GM18526 (cell line): ENCODE measurements around the gene MAP3K2.

Experiments used
- POLR2A ChIP-seq: IDR thresholded peaks from 3 replicates; pipeline ENCODE4 v1.6.1; 2011; ENCODE audit not compliant: insufficient read length; ENCODE audit errors: extremely low read depth

Gene MAP3K2

DNA sequence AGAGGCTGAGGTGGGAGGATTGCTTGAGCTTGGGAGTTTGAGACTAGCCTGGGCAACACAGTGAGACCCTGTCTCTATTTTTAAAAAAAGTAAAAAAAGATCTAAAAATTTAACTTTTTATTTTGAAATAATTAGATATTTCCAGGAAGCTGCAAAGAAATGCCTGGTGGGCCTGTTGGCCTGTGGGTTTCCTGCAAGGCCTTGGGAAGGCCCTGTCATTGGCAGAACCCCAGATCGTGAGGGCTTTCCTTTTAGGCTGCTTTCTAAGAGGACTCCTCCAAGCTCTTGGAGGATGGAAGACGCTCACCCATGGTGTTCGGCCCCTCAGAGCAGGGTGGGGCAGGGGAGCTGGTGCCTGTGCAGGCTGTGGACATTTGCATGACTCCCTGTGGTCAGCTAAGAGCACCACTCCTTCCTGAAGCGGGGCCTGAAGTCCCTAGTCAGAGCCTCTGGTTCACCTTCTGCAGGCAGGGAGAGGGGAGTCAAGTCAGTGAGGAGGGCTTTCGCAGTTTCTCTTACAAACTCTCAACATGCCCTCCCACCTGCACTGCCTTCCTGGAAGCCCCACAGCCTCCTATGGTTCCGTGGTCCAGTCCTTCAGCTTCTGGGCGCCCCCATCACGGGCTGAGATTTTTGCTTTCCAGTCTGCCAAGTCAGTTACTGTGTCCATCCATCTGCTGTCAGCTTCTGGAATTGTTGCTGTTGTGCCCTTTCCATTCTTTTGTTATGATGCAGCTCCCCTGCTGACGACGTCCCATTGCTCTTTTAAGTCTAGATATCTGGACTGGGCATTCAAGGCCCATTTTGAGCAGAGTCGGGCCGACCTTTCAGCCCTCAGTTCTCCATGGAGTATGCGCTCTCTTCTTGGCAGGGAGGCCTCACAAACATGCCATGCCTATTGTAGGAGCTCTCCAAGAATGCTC is 37.1 kb upstream of the MAP3K2 start:
- TF ChIP-seq POLR2A, result no peak

DNA sequence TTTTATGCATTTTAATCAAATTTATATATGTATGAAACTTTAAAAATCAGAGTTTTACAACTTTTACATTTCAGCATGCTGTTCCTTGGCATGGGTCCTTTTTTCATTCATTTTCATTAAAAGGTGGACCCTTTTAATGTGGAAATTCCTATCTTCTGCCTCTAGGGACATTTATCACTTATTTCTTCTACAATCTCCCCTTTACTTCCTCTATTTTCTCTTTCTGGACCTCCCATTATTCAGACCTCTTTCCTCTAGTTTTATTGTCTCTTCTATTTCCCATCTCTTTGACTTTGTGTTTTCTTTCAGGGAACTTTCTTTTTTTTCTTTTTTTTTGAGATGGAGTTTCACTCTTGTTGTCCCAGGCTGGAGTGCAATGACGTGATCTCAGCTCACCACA is 36.1 kb upstream of the MAP3K2 start:
- no peak for TF ChIP-seq POLR2A

DNA sequence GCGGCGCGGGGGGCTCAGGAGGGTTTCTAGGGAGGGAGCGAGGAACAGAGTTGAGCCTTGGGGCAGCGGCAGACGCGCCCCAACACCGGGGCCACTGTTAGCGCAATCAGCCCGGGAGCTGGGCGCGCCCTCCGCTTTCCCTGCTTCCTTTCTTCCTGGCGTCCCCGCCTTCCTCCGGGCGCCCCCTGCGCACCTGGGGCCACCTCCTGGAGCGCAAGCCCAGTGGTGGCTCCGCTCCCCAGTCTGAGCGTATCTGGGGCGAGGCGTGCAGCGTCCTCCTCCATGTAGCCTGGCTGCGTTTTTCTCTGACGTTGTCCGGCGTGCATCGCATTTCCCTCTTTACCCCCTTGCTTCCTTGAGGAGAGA is 35.7 kb upstream of the MAP3K2 start:
- TF ChIP-seq POLR2A, result no peak

DNA sequence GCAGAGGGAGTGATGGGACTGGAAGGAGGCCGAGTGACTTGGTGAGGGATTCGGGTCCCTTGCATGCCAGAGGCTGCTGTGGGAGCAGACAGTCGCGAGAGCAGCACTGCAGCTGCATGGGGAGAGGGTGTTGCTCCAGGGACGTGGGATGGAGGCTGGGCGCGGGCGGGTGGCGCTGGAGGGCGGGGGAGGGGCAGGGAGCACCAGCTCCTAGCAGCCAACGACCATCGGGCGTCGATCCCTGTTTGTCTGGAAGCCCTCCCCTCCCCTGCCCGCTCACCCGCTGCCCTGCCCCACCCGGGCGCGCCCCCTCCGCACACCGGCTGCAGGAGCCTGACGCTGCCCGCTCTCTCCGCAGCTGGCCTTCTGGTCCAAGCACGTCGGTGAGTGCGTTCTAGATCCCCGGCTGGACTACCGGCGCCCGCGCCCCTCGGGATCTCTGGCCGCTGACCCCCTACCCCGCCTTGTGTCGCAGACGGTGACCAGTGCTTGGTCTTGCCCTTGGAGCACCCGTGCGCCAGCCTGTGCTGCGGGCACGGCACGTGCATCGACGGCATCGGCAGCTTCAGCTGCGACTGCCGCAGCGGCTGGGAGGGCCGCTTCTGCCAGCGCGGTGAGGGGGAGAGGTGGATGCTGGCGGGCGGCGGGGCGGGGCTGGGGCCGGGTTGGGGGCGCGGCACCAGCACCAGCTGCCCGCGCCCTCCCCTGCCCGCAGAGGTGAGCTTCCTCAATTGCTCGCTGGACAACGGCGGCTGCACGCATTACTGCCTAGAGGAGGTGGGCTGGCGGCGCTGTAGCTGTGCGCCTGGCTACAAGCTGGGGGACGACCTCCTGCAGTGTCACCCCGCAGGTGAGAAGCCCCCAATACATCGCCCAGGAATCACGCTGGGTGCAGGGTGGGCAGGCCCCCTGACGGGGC is 35.0 kb upstream of the MAP3K2 start:
- TF ChIP-seq POLR2A, result no peak

DNA sequence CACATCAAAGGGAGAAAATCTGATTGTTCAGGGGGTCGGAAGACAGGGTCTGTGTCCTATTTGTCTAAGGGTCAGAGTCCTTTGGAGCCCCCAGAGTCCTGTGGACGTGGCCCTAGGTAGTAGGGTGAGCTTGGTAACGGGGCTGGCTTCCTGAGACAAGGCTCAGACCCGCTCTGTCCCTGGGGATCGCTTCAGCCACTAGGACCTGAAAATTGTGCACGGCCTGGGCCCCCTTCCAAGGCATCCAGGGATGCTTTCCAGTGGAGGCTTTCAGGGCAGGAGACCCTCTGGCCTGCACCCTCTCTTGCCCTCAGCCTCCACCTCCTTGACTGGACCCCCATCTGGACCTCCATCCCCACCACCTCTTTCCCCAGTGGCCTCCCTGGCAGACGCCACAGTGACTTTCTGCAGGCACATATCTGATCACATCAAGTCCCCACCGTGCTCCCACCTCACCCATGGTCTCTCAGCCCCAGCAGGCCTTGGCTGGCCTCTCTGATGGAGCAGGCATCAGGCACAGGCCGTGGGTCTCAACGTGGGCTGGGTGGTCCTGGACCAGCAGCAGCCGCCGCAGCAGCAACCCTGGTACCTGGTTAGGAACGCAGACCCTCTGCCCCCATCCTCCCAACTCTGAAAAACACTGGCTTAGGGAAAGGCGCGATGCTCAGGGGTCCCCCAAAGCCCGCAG is 34.2 kb upstream of the MAP3K2 start:
- TF ChIP-seq POLR2A, result no peak

DNA sequence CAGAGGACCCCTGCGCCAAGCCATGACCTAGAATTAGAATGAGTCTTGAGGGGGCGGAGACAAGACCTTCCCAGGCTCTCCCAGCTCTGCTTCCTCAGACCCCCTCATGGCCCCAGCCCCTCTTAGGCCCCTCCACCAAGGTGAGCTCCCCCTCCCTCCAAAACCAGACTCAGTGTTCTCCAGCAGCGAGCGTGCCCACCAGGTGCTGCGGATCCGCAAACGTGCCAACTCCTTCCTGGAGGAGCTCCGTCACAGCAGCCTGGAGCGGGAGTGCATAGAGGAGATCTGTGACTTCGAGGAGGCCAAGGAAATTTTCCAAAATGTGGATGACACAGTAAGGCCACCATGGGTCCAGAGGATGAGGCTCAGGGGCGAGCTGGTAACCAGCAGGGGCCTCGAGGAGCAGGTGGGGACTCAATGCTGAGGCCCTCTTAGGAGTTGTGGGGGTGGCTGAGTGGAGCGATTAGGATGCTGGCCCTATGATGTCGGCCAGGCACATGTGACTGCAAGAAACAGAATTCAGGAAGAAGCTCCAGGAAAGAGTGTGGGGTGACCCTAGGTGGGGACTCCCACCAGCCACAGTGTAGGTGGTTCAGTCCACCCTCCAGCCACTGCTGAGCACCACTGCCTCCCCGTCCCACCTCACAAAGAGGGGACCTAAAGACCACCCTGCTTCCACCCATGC is 33.5 kb upstream of the MAP3K2 start:
- TF ChIP-seq POLR2A, result no peak

DNA sequence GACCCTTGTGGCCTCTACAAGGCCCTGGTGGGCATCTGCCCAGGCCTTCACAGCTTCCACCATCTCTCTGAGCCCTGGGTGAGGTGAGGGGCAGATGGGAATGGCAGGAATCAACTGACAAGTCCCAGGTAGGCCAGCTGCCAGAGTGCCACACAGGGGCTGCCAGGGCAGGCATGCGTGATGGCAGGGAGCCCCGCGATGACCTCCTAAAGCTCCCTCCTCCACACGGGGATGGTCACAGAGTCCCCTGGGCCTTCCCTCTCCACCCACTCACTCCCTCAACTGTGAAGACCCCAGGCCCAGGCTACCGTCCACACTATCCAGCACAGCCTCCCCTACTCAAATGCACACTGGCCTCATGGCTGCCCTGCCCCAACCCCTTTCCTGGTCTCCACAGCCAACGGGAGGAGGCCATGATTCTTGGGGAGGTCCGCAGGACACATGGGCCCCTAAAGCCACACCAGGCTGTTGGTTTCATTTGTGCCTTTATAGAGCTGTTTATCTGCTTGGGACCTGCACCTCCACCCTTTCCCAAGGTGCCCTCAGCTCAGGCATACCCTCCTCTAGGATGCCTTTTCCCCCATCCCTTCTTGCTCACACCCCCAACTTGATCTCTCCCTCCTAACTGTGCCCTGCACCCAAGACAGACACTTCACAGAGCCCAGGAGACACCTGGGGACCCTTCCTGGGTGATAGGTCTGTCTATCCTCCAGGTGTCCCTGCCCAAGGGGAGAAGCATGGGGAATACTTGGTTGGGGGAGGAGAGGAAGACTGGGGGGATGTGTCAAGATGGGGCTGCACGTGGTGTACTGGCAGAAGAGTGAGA is 32.5 kb upstream of the MAP3K2 start:
- TF ChIP-seq POLR2A, result no peak

DNA sequence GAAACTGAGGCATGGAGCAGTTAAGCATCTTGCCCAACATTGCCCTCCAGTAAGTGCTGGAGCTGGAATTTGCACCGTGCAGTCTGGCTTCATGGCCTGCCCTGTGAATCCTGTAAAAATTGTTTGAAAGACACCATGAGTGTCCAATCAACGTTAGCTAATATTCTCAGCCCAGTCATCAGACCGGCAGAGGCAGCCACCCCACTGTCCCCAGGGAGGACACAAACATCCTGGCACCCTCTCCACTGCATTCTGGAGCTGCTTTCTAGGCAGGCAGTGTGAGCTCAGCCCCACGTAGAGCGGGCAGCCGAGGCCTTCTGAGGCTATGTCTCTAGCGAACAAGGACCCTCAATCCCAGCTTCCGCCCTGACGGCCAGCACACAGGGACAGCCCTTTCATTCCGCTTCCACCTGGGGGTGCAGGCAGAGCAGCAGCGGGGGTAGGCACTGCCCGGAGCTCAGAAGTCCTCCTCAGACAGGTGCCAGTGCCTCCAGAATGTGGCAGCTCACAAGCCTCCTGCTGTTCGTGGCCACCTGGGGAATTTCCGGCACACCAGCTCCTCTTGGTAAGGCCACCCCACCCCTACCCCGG is 31.8 kb upstream of the MAP3K2 start:
- TF ChIP-seq POLR2A, result no peak

DNA sequence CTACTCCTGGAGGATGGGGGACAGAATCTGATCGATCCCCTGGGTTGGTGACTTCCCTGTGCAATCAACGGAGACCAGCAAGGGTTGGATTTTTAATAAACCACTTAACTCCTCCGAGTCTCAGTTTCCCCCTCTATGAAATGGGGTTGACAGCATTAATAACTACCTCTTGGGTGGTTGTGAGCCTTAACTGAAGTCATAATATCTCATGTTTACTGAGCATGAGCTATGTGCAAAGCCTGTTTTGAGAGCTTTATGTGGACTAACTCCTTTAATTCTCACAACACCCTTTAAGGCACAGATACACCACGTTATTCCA is 31.3 kb upstream of the MAP3K2 start:
- TF ChIP-seq POLR2A, result no peak

DNA sequence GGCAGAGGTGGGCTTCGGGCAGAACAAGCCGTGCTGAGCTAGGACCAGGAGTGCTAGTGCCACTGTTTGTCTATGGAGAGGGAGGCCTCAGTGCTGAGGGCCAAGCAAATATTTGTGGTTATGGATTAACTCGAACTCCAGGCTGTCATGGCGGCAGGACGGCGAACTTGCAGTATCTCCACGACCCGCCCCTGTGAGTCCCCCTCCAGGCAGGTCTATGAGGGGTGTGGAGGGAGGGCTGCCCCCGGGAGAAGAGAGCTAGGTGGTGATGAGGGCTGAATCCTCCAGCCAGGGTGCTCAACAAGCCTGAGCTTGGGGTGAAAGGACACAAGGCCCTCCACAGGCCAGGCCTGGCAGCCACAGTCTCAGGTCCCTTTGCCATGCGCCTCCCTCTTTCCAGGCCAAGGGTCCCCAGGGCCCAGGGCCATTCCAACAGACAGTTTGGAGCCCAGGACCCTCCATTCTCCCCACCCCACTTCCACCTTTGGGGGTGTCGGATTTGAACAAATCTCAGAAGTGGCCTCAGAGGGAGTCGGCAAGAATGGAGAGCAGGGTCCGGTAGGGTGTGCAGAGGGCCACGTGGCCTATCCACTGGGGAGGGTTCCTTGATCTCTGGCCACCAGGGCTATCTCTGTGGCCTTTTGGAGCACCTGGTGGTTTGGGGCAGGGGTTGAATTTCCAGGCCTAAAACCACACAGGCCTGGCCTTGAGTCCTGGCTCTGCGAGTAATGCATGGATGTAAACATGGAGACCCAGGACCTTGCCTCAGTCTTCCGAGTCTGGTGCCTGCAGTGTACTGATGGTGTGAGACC is 30.7 kb upstream of the MAP3K2 start, which contains the start of gene PROC:
Gene PROC, plus strand, starts transcription at position 128 of the 812 bp plus-strand sequence. CDS start 1,516 bp downstream, outside the sequence.
- TF ChIP-seq POLR2A, result no peak

DNA sequence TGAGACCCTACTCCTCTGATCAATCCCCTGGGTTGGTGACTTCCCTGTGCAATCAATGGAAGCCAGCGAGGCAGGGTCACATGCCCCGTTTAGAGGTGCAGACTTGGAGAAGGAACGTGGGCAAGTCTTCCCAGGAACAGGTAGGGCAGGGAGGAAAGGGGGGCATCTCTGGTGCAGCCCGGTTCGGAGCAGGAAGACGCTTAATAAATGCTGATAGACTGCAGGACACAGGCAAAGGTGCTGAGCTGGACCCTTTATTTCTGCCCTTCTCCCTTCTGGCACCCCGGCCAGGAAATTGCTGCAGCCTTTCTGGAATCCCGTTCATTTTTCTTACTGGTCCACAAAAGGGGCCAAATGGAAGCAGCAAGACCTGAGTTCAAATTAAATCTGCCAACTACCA is 29.6 kb upstream of the MAP3K2 start:
- no peak for TF ChIP-seq POLR2A

DNA sequence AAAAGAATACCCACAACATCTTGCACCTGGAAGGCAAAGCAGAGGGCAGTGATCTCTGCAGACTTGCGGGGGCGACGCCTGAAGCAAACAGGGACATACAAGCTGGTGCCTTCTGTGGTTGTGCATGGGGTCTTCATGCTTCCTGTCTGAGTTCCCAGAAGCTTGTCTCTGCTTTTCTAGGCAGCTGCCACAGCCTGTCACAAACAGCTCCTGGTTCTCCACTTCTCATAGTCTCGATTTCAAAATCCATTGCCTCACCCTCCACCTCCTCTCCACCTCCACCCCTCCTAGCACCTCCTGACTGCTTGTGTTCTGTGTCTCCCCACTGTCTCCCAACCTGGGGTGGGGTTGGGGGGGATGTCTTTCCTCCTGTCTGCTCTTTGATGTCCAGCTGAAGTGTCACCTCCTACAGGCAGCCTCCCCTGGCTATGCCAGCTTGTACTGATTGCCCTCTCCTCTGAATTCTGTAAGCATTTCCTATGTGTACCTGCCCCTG is 28.8 kb upstream of the MAP3K2 start:
- no peak for TF ChIP-seq POLR2A
